ENCODE results near the gene LRP4.

The LRP4 gene

DNA sequence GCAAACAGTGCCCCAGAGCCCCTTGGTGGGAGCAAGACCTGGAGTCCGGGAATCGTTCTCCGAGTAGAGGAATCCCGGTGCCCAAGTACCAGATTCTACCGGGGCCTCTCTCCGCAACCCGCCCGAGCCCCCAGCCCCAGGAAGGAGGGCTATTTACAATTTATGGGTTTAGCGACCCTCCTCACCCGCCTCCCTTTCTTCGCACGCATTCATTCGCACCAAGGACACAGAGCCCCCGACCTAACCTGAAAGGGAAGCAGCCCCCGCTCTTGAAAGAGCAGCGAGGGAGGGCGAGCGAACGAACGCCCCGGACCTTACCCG, 628 bp downstream of the LRP4 start:
- FAIRE-seq = no peak

- no peak for FAIRE-seq
Measured at GRCh38 chr11:46917109-46917761, 1.1 kb downstream of the LRP4 start.

DNA sequence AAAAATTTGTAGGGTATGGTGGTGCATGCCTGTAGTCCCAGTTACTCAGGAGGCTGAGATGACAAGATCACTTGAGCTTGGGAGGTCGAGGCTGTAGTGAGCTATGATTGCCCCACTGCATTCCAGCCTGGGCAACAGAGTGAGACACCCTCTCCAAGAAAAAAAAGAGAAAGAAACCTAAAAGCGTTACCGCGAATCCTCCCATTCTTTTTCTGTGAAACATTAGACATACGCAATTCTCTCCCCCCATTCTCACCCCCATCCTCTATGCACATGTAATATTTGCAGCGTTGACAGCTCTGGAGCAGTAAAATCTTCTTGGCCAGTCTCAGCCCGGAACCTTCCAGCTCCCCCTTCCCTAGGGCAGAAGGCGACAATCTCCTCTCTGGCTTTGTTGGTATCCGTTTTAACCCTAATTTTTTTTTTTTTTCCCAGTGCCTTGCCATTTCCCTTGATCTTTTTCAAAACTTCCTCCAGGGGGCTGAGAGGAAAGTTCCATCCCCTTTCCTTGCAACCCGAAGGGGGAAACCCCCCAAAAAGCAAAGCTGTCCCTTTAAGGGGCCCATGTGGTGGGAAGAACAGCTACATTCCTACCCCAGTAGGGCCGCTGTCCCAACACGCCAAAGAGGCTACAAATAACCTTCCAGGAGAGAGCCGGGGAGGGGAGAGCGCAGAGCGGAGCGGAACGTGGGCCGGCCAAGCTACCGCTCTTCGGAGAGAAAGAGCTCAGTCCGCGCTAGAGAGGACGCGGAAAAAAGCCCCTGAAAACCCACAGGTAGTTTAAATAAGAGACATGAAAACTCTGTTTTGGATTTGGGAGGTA, 1.9 kb downstream of the LRP4 start:
- no peak for FAIRE-seq

GRCh38 chr11:46914910-46915309, 3.4 kb downstream of the LRP4 start:
- FAIRE-seq = no peak

- FAIRE-seq = no peak
Measured at GRCh38 chr11:46914363-46914762, 4.0 kb downstream of the LRP4 start.

DNA sequence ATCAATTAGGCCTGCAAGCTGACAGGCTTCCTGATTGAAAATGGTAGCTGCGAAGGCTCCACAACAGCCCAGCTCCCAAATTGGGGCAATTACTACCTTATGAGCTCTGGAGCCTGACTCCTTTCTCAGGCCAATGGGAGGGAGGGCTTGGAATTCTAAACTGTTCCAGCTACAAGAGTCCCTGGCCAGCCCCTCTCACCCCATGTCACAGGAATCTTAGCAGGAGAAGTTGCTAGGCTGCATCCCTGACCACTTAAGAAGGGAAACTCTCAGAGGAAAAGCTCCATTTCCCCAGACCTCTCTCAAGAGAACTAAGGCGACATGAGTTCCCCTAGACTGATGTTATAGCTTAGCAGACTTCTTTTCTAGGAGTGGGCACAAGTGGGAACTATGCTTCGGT, 4.9 kb downstream of the LRP4 start:
- no peak for FAIRE-seq

- no peak for FAIRE-seq
Measured at GRCh38 chr11:46912526-46913150, 5.7 kb downstream of the LRP4 start.

DNA sequence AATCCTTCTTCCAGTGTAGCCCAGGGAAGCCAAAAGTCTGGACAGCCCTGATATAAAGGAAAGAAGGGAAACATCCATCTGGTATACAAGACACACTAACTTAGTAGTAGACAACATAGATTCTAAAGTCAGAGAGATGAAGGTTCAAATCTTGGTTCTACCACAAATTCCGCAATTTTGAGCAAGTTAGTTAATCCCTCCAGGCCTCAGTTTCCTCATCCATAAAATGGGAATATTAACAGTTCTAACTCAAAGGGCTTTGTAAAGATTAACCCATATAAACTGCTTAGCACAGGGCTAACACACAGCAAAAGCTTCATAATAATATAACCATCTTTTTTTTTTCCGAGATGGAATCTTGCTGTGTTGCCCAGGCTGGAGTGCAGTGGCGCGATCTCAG, 10.7 kb downstream of the LRP4 start:
- no peak for FAIRE-seq

DNA sequence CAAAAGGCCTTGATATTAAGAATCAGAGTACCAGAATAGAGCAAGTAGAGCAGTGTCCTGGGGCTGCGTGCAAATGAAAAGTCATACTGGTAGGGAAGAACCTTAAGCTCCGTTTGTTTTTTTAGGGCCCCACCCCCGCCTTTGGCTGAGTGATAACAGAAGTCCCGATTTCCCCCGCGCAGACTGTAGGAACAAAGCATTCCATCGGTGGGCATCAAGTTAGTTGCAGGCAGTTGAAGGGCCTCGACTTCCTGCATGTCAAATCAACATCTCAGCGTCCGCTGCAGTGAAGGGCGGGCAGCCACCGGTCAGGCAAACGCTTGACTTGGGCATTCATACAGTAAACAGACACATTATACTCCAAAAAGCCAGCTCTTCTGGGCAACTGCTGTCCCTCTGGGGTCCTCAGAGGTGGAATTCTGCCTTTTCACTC, 11.7 kb downstream of the LRP4 start:
- FAIRE-seq = no peak

- FAIRE-seq = no peak
Measured at GRCh38 chr11:46905806-46906205, 12.5 kb downstream of the LRP4 start.

- FAIRE-seq = no peak
Measured at GRCh38 chr11:46903846-46904245, 14.5 kb downstream of the LRP4 start.

- no peak for FAIRE-seq
Measured at GRCh38 chr11:46902694-46903093, 15.7 kb downstream of the LRP4 start.

- FAIRE-seq = no peak
Measured at GRCh38 chr11:46901156-46901555, 17.2 kb downstream of the LRP4 start.

DNA sequence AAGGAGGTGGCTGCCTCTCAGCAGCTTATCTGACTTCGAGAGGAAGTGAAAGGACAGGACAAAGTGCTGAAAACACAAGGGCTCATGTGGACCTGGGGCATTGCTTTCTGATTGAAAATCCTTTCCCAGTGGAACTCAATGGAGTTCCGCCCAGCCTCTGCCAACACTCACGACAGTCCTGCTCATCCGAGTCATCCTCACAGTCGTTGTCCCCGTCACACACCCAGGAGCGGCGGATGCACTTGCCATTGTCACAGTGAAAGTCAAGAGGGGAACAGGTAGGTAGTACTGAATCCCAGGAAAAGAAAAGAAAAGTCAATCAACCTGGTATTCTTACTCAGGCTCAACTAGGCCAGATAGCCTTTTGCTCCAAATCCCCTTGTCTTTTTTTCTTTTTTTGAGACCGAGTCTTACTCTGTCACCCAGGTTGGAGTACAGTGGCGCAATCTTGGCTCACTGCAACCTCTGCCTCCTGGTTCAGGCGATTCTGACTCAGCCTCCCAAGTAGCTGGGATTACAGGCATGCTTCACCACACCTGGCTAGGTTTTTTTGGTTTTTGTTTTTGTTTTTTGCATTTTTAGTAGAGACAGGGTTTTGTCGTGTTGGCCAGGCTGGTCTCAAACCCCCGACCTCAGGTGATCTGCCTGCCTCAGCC, 18.1 kb downstream of the LRP4 start:
- FAIRE-seq = no peak

DNA sequence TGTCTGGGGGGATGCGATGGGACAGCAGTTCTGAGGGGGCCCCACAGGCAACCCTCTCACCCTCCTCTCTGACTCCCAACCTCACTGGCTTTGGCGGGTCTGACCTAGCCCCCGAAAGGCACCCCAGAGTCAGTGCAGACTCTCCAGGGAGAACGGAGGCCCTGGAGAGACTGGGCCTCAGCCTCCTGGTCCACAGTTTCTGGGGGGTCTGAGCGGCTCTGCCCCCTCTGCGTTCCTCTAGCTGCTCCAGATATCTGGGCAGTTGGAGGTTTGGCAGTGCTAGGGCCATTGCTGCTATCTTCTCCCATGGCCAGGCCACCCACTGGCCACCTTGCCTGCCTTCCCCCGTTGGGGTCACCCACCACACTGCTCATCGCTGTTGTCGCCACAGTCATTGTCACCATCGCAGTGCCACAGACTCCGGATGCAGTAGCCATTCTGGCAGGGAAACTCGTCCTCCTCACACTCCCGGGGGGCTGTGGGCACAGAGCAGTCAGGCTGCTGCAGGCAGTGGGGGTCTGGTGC, 18.8 kb downstream of the LRP4 start:
- FAIRE-seq = no peak

DNA sequence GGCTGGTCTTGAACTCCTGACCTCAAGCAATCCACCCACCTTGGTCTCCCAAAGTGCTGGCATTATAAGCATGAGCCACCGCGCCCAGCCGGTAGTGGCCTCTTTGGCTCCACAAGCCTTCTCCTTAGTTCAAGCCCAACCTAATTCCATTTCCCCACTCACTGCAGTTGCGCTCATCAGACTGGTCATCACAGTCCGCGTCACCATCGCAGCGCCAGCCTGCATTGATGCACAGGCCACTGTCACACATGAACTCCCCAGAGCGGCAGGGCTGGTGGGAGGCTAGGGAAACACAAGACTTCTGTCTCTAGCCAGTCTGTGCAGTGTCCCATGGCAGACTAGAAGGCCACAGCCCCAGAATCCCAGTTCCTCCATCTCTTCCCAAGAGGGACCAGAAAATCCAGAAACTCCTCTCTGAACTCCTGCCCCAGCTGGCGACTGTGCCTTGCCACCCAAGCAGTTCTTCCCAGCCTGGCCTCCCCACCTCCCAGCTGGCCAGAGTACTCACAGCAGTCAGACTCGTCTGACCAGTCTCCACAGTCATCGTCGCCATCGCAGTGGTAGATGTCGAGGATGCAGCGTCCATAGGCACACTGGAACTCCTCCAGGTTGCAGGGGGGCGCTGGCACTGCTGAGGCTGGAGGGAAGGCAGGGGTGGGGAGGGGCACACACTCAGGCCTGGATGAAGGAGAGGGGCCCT, 19.8 kb downstream of the LRP4 start:
- no peak for FAIRE-seq

GRCh38 chr11:46896719-46897406, 21.5 kb downstream of the LRP4 start:
- no peak for FAIRE-seq

DNA sequence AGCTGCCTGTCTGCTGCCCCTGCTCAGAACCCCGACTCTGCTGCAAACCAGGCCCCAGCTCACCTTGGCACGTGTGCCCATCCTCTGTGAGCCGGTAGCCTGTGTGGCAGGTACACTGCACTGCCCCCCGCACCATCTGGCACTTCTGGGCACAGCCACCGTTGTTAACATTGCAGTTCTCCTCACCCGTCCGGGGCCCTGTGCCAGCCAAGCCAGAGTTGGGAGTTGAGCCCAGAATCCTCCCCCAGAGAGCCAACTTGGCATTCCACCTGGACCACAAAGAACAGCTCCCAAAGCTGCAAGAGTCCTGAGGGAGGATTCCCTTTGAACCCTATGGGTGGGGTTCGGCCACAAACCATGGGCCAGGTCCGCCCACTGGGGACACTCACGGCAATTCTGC, 22.5 kb downstream of the LRP4 start:
- no peak for FAIRE-seq

- no peak for FAIRE-seq
Measured at GRCh38 chr11:46894961-46895360, 23.4 kb downstream of the LRP4 start.

GRCh38 chr11:46894506-46894905, 23.8 kb downstream of the LRP4 start:
- FAIRE-seq = no peak

DNA sequence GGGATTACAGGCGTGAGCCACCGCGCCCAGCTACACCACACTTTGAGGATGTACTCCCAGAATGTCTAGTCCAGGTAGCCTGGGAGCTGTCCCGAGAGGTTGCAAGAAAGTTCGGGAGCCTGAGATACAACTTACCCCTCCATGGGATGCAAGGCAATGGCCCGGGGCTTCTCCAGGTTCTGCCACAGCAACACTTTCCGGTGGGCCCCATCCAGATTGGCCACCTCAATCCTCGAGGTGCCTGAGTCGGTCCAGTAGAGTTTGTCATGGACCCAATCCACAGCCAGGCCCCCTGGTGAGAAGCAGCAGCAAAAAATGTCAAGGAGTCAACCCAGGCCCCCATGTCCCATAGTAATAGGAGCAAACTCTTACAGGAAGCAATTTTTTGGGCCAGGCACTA, 25.5 kb downstream of the LRP4 start:
- FAIRE-seq = no peak

DNA sequence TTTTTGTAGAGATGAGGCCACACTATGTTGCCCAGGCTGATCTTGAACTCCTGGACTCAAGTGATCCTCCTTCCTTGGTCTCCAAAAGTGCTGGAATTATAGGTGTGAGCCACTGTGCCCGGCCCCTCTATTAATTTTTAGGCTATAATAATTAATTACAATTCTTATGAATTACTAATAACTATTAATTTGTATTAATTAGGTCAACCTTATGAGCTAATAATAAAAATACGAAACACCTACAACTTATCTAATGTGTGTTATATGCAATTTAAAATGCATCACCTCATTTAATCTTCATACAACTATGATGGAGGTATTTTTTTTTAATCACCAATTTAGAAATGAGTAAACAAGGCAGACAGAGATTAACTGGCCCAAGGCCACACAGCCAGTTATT, 26.2 kb downstream of the LRP4 start:
- no peak for FAIRE-seq

Measured in TTC549 (cell line).